DMS 273 (cell line): ENCODE results near the gene SV2C.

ENCODE experiments used
- DNase-seq: peaks from one replicate; lab custom pipeline; 2025; ENCODE audit not compliant: unreplicated experiment; lab: John Stamatoyannopoulos, UW

SV2C gene

DNA sequence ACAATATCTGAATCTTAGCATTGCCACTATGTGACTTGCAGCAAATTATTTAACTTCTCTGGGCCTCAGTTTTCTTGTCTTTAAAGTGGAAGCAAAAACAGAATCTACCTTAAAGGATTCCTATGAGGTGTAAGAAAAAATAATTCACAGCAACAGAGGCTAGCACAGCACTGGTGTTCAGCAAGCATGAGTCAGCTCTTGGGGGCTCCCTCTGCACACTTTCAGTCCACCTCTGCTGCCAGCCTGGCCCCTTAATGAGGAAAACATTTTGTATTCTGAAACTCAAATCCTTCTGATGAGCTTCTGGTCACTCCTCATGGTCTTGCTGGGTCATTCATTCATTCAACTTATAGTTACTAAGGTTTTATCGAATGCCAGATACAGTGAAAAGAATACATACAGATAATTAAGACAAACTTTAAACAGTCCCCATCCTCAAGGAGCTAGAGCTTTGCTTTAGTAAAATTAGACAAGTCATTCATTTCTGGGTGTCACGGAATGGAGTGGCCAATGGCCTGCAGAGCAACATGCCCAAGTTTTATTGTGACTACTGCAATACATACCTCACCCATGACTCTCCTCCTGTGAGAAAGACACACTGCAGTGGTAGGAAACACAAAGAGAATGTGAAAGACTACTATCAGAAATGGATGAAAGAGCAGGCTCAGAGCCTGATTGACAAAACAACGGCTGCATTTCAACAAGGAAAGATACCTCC lies 293.1 kb downstream of the SV2C start:
- DNase-seq, result no peak

DNA sequence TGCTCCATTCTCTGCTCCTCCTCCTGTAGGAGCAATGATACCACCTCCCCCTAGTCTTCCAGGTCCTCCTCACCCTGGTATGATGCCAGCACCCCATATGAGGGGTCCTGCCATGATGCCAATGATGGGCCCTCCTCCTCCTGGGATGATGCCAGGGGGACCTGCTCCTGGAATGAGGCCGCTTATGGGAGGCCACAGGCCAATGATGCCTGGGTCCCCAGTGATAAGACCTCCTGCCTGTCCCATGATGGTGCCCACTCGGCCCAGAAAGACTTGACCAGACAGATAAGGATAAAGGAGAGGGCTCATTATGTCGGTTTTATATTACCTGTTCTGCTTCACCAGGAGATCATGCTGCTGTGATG lies 293.7 kb downstream of the SV2C start:
- DNase-seq, result no peak

DNA sequence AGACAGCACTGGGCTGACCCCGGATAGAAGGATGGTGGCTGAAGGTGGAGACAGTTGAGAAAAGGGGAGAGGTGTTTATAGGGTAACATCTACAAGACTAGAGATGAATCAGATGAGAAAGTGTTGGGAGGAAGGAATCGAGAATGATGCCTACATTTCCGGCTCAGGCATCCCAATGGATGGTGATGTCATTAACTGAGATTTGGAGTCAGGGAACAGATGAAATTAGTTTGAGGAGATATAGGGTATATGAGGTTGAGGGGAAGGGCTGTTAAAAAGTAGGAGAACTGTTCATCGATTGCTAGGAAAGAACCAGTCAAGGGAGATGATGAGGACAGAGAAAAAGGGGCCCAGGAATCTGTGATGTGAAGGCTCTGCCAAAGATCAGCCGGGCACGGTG lies 295.2 kb downstream of the SV2C start:
- no peak for DNase-seq

DNA sequence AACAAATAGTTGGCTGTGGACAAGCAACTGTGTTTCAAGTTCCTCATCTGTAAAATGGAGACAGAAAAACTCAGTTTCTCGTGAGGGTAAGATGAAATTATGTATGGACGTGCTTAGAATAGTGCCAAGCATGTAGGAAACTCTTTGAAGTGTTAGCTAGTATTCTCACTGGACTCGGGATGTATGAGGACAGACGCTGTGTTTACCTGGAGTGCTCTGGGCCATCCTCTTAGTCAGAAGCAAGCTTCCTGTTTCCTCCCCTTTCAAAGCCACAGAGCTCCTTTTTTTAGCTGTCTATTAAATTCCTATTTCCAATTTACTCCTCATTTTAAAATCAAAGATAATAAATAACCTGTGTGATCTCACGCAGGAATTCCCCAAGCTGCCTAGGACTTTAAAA lies 296.1 kb downstream of the SV2C start:
- no peak for DNase-seq

DNA sequence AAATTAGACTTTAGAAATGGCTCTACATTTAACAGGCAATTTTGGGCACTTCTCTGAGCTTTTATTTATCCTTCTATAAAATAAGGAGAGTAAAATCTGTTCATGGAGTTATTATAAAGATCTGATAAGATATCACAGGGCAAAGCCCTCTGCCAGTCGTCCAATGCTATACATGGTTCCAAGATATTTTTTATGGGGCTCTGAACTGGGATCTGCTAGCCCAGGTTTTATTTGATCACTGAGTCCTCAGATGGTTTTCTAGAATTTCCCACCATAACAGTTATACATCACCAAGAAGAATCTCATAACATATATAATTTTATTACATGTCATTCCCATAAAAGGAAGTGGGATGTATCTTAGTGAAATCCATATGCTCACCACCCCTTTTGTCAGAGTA lies 296.7 kb downstream of the SV2C start:
- DNase-seq, result no peak

DNA sequence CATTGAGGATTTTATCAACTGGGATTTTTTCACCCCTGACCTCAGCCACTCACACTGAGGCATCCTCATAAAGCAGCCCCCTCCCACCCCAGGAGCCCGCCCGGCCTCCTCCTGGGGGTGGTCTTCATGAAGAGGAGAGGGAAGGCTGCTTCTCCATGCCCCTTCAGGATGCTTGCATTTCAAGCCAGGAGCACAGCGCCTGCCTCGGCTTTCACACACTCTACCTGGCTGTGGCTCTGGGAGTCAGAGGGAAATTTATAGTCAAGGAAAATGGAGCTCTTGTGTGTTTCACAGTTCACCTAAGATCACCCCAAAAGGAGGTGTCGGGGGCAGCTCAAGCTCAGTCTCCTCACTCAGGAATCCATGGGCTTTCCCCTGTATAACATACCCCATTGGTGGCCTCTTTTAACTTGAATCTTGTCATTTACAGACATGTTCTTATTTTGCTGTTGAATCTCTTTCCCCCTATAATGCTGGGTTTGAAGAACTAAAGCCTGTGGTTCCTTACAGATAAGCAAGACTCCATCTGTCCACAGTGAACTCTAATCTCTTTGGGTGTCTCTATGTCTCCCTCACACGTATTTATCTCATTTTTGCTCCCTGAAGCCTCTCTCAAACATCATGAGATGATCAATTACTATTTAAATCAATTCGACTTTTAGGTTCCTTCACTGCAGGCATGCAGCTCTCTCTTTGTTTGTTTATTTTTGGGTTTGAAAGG lies 297.3 kb downstream of the SV2C start:
- no peak for DNase-seq

DNA sequence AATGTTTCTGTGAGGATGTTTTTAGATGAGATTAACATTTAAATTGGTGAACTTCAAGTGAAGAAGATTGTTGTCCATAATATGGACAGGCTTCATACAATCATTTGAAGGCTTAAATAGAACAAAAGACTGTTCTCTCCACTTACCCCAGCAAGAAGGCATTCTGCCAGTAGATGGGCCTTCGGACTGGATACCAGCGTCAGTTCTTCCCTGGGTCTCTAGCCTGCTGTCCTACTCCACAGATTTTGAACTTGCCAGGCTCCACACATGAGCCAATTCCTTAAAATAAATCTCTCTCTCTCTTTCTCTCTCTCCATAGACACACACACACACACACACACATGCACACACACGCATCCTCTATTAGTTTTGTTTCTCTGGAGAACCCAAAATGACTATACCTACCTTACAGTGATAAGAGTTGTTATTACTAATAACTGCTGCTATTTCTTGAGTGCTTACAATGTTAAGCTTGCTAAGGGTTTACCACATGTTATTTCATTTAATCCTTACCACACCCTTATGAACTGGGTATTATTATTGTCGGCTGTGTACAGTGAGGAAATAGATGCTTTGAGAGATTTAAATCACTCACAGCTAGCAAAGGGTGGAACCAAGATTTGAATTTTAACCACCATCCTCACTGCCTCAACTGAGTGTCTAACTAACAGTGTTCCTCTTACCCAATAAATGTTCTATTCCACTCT lies 300.1 kb downstream of the SV2C start:
- no peak for DNase-seq

DNA sequence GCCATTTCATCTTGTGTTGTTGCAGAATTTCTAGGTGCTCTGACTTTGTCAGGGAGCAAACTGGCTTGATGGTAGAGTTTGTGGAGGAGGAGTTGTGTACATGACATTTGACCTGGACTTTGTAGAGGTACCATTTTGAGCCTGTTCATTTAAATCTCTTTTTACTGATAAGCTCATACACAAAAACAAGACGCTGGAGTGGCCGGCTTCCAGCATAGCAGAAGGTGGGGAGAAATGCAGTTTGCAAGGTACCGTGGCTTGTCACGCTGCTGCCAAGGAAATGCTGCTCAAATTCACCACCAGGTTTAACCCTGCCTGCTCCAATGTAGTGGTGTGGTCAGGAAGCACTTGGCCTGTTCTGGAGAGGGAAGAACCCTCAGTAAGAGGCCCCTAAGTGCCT lies 301.0 kb downstream of the SV2C start:
- peak; percentile 29 for DNase-seq

DNA sequence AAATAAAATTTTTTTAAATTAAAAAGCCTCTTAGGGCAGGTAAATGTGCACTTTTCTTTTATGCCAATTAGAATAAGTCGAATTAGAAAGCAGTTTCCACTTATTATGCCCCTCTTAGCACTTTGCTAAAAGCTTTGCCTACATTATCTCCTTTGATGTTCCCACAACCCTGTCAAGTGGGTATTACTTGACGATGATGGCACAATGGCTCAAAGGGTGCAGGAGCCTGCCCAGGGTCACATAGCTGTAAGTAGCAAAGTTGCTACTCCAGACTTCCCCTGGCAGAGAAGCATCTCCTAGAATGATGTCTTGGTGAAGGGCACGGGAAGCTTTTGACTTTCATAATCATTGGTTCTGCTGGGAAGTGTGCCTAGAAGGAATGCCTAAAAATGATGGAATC lies 301.5 kb downstream of the SV2C start:
- DNase-seq, result no peak

DNA sequence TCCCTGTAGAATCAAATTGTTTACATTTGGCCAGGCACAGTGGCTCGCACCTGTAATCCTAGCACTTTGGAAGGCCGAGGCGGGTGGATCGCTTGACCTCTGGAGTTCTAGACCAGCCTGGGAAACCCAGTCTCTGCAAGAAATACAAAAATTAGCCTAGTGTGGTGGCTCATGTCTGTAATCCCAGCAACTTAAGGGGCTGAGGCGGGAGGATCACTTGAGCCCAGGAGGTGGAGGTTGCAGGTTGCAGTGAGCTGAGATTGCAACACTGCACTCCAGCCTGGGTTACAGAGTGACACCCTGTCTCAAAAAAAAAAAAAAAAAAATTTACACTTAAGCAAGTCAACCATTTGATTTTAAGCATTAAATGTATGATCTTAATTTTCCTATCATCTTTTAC lies 302.4 kb downstream of the SV2C start:
- DNase-seq, result no peak

DNA sequence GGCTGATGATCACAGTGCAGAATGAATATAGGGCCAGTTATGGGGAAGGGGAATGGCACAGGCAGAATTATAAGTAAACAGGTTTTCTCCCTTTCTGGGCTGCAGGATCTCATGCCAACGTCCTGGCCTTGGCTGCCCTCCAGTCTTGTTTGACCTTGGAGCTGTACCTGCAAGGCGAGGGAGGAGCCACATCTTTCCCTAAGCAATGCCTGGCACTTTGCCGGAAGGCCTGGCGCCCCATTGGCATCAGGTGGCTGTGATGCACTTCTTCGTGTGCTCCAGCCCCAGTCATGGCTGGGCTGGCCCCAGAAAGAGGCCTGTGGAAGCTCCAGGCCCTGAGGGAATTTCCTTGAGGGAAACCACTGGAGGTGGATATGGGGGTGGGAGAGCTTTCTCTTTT lies 303.2 kb downstream of the SV2C start:
- no peak for DNase-seq

DNA sequence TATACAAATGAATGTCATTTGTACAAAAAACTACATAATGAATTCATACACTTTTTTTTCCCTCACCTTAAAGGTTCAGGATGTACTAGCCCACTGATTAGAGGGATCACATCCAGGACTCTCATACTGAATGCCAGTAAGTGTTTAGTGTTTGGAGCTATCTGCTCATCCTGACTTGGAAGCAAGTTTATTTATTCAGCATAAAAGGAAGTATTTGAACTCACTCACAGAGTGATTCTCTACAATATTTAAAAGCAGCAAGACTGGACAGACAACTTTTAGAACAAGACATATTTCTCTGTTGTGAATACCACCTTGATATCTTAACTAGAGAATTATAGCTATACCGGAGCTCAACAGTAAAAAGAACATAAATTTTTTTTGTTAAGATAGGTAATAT lies 305.1 kb downstream of the SV2C start:
- DNase-seq, result no peak

DNA sequence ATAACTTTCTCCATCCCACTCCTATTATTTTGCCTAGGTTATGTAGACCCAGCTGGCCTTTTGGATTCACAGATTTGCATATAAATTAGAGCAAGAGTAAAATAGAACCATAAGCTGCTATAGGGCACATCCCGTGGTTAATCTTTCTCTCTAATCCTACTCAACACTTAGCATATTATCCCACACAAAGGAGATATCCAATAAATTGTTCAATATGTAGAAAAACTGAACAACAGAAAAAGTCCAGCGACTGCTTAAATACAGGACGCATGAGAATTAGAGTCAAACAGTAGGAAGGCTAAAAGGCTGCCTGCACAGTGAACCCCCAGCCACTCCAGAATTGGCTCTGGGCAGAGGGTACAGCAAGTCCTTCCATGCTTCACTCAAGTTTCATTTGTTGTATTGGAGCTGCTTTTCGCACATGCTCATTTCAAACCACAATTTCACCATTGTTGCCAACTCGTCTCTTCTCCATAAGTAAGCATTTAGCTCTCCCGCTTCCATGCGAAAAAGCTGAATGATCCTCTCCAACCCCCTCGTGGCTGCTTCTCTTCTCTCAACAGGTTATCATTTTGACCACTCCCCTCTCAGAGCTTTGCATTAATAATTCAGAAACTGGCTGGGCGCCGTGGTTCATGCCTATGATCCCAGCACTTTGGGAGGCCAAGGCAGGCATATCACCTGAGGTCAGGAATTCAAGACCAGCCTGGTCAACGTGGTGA lies 305.8 kb downstream of the SV2C start:
- DNase-seq, result no peak

DNA sequence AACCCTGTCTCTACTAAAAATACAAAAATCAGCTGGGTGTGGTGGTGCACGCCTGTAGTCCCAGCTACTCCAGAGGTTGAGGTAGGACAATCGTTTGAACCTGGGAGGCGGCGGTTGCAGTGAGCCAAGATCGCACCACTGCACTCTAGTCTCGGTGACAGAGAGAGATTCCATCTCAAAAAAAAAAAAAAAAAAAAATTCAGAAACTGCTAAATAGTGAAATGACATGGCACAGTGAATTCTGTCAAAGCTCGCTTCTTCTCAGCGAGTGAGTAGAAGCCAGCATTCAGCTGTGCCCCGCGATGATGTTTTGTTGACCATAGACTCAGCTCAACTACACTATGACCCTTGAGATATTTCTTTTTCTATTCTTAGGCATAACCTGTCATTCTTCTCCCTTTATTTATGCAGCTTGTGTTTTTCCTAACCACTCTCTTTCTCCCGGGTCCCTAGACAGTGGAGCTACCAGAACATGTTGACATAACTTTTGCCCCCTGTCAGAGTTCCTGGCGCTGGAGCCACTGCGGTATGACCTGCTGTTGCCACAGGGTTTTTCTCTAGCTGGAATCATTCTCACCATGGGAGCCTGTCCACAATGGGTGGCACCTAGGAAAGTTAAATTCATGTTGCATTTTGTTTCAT lies 306.5 kb downstream of the SV2C start:
- DNase-seq, result no peak

DNA sequence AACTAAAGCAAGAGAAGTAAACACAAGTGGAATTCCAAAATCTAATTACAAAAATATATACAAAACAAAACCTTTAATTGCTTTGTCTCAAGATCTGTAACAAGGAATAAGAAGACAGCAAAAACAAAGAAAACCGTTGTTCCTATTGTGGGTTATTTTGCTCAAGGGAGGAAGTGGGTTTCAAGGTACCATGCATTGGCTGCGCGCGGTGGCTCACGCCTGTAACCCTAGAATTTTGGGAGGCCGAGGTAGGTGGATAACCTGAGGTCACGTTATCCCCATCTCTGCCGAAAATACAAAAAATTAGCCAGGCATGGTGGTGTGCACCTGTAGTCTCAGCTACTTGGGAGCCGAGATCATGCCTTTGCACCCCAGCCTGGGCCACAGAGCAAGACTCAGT lies 307.8 kb downstream of the SV2C start:
- no peak for DNase-seq

DNA sequence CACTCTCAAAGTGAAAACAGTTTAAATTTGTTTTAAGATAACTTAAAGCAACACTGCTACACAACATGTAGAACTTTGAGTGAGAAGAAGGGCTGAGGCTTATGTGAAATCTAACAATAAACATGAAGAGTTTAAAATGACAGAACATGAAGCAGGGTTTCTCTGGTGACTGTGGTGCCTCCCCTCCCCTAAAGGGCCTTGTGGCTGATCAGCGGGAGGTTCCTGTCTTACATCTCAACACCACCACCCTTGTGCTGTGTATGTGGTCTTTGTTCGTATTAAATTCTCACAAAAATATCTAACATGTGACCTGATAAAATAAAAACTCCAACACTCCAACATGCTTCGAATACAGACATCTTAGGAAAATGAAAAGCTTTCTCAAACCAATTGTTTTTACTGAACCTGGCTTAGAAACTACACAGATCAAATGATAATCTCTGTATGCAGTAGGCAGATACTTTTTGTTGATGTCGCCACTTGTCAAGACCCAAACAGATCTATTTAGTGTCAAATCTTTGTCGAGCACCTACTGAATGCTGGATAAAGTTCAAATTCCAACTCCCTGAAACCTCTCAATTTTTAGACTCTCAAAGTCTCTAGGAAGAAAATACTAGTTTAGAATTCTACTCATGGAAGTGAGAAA lies 310.0 kb downstream of the SV2C start:
- DNase-seq, result no peak

DNA sequence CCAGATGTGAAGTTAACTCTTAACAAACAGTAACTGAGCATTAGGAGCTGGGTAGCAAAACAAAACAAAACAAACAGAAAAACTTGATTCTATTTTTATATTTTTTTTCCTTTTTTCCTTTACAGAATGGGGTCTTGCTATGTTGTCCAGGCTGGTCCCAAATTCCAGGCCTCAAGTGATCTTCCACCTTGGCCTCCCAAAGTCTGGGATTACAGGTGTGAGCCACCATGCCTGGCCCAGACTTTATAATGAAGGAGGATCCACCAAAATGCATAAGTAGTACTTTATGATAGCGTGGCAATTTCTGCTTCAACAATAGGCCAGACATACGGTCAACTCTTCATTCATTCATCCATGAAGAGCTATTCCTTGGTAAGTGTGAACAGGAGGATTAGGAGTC lies 314.0 kb downstream of the SV2C start:
- DNase-seq, result no peak

DNA sequence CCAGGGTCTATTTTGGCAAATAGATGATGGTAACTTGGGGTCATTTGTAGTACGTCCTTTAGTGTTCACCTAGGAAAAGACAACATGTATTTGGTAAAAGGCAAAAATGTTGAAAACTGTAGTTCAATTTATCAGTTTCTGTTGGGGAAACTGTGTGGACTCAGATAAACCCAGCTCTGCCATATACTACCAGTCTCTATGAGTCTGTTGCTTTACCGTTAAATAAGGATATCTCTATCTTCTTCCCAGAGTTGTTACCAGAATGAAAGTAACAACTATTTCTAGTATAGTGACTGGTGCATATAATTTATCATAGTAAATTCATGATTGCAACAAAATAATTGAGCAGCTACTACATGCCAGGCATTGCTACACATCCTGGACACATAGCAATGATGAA lies 316.1 kb downstream of the SV2C start:
- DNase-seq, result no peak

DNA sequence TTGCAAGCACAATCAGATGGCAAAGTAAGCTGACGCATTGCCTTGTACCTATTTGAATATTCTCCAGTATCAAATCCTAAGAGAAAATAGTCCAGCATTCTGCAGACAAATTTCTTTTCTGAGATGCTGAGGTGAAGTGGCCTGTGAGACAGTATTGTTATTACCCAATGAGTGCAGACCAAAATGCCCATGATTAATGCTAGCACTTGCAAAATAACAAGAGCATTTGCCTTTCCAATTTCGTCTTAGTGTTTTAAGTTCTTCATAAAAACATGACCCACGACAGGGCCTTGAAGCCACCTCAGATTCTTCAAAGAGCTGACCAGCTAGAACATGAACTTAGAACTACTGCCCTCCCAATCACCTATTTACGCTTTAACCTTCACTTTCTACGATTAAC lies 317.3 kb downstream of the SV2C start:
- no peak for DNase-seq

DNA sequence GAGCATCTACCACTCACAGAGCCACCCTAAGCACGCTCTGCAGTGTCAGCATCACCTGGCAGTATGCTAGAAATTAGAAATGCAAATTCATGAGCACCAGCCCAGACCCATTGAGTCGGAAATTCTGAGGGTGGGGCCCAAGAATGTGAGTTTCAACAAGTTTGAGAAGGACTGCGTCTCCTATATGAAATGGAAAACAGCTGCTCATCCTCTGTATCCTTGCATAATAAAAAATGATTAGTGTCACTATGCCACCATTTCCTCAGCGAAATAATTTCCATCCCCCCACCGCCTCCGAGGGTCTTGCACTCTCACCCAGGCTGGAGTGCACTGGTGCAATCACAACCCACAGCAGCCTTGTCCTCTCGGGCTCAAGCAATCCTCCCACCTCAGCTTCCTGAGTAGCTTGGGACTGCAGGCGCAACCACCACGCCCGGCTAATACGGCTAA lies 318.6 kb downstream of the SV2C start:
- no peak for DNase-seq
